Coronary artery (tissue), 2 donors: Measurements from ENCODE around the gene NUP214.

ENCODE experiments used
- DNase-seq: peaks from one replicate; pipeline ENCODE4 v3.0.0-alpha.2; 2017; ENCODE audit warnings: low spot score
- H3K27ac ChIP-seq, 2 donors: fragments of 200-600 bp; sonication (generic); one replicate each; pipeline ENCODE4 v1.5.1; 2016 to 2019
- H3K4me3 ChIP-seq: fragments of 200-600 bp; sonication (generic); 2 replicates; pipeline ENCODE4 v1.5.1; 2016; ENCODE audit warnings: mild to moderate bottlenecking, moderate library complexity
- CTCF ChIP-seq: fragments of 200-600 bp; sonication (generic); IDR thresholded peaks from one replicate; pipeline ENCODE4 v1.5.1; 2019; ENCODE audit warnings: antibody characterized with exemption

NUP214 gene

DNA sequence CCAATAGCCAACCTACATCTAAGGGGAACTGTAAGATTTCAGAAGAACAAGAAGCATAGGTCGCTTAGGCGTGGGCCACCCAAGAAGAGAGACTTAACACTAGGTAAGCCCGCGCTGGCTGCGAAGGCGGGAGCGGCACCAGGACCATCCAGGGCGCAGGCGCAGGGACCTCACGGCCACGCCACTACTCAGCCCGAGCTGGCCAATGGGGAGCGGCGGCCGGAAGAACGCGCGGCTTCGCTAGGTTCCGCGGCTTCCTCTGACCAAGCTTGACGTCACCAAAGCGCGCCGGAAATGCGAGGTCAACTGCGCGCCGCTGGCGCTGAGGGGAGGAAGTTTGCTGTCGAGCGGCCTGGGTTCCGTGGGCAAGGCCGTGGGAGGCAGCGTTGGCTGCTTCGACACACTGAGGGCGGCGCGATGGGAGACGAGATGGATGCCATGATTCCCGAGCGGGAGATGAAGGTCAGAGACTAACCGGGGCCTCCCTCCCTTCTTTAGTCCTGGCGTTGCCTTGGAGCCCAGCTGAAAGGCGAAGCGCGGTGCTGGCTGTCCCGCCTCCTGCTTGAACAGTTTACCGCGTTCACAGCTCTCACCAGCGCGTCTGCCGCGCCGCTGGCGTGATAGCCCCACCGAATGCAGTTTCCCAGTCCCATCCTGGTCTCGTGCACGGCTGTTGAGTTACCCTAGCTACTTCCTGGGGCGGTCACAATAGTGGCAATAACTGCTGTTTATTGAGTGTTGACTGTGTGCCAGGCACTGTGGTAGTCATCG, at the start of gene NUP214:
NUP214 (plus strand) TSS at position 299 of the 771 bp plus-strand sequence; CDS start at position 418, 119 bp downstream.
- Histone ChIP-seq H3K27ac (peak within 1 kb of the TSS; percentile 76 to 90), H3K4me3 (peak within 1 kb of the TSS; percentile 92)
- DNase-seq: peak; percentile 99
- TF ChIP-seq CTCF: no peak

DNA sequence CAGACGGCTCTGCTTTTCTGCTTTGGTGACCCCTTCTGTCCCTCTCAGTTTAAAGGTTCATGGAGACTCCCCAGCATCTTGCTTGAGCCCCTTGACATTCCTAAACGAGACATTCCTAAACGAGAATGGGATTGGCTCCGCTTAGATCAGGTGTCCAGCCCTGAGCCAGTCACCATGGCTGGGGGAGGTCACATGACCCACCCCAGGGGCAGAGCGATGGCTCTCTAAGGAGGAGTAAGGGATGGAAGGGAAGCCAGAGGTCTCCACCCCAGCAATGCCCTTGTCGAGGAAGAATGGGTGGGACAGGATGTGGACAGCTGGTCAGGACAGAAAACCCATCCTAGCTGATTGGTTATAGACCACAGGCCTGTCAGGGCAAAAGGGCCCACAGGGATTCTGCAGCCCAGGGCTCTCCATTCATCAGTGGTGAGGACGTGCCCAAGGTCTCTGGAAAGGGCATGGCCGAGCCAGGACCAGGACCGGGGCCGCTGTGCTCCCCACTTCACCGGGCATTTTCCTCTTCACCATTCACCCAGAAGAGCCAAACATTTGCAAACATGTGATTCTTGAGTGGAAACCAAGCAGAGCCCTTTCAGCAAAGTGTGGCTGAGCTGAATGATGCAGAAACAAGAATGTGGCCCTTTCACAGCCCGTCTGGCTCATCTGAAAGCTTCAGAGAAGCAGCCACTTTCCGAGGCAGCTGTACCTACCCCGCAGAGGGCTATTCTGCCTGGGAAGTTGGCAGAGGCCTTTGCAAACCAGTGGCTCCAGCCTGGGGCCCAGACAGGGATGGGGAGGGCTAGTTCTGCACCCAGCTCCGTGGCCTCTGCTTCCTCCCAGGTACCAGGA, 48.8 kb upstream of the NUP214 start:
- Histone ChIP-seq H3K4me3 (no peak overlapping the region), H3K27ac (no peak overlapping the region)
- no peak for DNase-seq
- no peak for TF ChIP-seq CTCF

DNA sequence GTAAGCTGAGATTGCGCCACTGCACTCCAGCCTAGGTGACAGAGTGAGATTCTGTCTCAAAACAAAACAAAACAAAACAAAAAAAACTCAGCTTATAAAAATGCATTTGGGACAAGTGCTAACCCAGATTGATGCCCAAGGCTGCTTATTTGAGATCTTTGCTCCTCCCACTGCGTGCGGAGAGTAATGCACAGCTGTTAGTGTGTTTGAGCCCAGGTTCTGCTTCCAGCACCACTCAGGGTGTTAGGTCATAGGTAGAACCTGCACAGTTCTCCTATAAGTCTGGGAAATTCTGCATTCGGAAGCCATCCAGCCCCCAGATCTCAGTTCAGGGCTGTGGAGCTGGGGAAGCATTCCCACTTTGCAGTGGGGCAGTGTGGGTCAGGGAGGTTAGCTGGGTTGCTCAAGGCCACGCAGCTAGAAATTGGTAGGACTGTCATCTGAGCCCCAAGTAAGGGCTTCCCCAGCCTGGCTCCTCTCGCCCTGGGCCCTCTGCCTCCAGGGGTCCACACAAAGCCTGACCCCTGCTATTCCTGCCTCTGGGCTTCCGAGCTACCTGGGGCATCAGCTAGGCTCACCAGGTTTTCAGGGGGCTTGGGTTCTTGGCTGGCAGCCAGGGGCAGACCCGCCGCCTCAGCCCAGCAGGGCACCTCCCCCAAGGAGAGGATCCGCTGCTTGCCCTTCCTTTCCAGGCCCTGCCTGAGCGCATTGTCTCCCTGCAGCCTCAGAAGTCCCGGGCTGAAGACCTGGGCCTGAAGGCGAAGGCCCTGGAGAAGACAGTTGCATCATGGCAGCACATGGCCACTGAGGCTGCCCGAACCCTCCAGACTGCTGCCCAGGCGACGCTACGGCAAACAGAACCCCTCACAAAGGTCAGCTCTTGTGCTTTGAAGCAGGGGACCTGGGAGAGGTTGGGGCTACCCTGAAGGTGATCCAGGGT, 46.7 kb upstream of the NUP214 start:
- H3K27ac ChIP-seq: no peak overlapping the region
- no peak overlapping the region for H3K4me3 ChIP-seq
- no peak for DNase-seq
- no peak for TF ChIP-seq CTCF

- Histone ChIP-seq H3K4me3 (no peak overlapping the region), H3K27ac (no peak overlapping the region)
- TF ChIP-seq CTCF: no peak
- DNase-seq: no peak
Observed at GRCh38 chr9:131080589-131080988, 44.8 kb upstream of the NUP214 start.

GRCh38 chr9:131081868-131082267, 43.5 kb upstream of the NUP214 start:
- no peak for DNase-seq
- no peak for TF ChIP-seq CTCF
- no peak overlapping the region for H3K27ac ChIP-seq
- H3K4me3 ChIP-seq: no peak overlapping the region

DNA sequence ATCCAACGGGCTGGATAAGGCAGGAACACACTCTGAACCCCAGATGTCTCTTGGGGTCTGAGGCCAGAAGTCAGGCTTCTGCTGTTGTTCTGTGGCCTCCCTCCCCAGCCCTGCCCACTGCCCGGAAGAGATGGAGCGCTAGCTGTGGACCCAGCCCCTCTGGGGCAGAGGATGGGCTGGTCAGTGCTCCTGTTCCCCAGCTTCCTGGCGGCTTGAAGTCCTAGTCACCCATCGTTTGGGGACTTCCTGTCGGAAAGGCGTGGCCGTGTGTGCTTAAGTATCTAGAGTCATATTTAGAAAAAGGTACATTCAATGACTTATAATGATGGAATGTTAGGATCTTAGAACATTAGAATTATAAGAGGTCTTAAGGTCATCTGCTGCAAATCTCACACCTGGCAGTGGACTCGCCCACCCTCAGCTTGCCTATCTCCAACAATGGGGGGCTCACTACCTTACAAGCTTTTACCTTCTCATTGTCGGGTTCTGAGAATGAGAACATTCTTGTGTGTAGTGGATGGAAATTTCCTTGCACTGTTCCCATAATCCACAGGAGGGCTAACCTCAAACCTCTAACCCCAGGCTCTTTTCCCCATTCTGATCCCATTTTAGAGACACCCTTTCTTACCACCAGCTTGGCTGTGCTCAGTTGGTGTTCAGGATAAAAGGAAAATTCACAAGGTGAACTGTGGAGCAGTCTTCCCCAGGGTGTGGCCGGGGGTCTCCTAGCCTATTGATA, 42.4 kb upstream of the NUP214 start:
- no peak for TF ChIP-seq CTCF
- H3K27ac ChIP-seq: no peak overlapping the region
- DNase-seq: no peak
- H3K4me3 ChIP-seq: no peak overlapping the region
